Activated T-cell treated with anti-CD3 and anti-CD28 coated beads, Interleukin-2, amount 50 U/mL, for 48 hours (primary cell): ENCODE measurements around the gene GAB2.
"Not testable (repeated sequence)": the region's sequence is repeated elsewhere in the genome, so short reads cannot be mapped to it uniquely, and the experiment has no call there.

Source experiments
- DNase-seq, 2 experiments: peaks; one replicate each; pipeline ENCODE4 v3.0.0-alpha.2; 2020

The GAB2 gene

GRCh38 chr11:78241475-78241874 is 176.1 kb downstream of the GAB2 start:
- no peak for DNase-seq

GRCh38 chr11:78239781-78240180 is 177.8 kb downstream of the GAB2 start:
- no peak for DNase-seq

DNA sequence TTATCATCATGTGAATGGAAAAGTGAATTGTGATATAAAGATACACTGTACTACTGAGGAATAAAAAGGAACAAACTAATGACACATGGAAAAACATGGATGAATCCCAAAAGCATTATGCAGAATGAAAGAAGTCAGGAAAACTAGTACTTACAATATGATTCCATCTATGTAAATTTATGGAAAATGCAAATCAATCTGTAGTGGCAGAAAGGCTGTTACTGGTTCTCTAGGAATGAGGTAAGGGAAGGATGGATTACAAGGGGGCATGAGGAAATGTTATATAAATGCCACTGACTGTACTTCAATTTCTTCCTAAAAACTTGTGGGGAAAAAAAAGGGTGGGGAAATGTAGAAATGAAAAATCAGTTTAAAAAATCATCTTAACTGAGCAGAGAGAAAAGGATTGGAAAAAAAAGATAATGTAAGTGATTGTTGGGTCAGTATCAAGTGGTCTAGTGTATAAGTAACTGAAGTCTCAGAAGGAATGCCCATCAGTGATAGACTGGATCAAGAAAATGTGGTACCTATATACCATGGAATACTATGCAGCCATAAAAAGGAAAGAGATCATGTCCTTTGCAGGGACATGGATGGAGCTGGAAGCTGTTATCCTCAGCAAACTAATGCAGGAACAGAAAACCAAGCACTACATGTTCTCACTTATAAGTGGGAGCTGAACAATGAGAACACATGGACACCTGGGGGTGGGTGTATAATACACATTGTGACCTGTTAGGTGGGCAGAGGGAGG is 180.2 kb downstream of the GAB2 start:
- DNase-seq, result no peak

GRCh38 chr11:78234006-78234405 is 183.6 kb downstream of the GAB2 start:
- no peak for DNase-seq

GRCh38 chr11:78233046-78233445 is 184.6 kb downstream of the GAB2 start:
- DNase-seq, result not testable (repeated sequence)

DNA sequence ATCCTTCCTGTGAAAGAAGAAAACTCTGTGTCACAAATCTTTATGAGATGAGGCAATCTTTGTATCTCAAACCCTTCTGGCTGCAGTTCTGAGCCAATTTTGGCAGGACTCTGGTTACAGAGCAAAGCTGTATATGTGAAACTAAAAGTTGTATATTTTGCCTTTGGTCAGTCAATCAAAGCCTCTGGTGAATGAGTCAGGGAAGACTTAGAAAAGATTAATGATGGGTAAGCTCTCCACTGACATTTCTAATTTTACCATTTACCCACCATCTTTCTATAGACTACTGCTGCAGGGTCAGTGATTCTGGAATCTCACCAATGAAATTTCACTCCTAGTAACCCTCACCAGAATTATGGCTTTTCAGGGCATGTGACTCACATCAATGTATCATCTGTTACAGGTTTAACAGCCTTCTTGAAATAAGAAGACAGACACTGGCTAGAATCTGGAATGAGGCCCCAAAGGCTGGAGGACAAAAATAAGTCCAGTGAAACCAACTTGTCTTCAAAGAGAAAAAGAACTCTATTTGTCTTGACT is 185.6 kb downstream of the GAB2 start:
- no peak for DNase-seq

- no peak for DNase-seq
Measured at GRCh38 chr11:78230161-78230877, 187.3 kb downstream of the GAB2 start.

DNA sequence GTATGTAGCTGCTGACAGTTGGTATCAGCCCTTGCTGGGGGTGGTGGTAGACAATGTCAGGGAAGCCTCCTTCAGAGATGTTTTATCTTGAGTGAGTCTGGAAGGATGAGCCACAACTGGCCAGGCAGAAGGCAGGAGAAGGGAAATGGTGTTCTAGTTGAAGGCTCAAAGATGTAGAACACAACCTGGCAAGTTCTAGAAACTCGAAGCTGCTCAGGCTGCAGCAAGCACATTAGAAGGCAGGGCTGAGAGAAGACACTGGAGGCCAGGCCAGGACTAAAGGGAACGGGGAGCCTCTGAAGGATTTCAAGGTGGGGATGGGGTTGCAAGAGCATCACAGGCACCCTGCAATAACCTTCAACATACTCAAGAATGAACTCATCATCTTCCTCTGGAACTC is 188.5 kb downstream of the GAB2 start:
- no peak for DNase-seq

DNA sequence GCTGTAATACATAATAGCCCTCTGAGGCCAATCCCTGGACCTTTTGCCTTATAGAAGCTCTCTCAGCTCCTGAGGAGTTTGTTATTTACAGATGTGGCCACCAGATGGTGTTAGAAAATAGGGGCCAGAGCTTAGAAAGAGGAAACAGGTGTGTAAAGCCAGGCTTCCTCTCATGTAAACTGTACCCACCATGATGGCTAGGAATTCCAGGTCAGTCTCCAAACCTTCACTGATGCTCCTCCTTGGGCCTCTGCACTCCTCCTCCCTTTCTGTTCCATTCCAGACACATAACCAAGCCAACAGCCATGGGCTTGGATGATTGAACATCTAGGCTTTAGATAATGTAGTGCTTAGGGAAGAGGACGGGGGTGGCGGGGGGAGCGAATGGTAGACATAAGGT is 189.2 kb downstream of the GAB2 start:
- no peak for DNase-seq

- no peak for DNase-seq
Measured at GRCh38 chr11:78227921-78228320, 189.7 kb downstream of the GAB2 start.

- DNase-seq, result no peak
Measured at GRCh38 chr11:78226684-78227680, 190.6 kb downstream of the GAB2 start.

DNA sequence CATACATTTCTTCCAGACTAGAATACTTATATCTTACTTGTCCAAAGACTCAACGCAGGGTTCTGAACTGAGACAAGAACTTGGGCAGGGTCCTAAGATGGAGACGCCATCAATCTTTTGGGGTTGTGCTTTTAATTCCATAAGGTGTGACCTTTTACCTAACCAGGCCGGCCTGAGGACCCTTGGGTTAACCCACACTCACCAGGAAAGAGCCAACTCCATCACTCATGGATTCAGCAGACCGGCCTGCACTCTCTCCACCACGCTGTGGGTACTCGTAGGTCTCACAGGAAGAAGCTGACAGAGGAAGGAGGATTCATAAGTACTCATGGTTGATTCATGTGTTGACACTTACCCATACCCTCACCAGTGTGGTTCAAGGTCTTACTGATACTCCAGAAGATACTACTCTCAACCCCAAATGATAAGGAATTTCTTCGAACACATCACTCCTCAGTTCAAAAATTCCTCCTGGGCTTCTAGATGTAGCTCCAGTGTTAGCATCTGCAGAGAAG is 192.7 kb downstream of the GAB2 start:
- DNase-seq, result no peak

DNA sequence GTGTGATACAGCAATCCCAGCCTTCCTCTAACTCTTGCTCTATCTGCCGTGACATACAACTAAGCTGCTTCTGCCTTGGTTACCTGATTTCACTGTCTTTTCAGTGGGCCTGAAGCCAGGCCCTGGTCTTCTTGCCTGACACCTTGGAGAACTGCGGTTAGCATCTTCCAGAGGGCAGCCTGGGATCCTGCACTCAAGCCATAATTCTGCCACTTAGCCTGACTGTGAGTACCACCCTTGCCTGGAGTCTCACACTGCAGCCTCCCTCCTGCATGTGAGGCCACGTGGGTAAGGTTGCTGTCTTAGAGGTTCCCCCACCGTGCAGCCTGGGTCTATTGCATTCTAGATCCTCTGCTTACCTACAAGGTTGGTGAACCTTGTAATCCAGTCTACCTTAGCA is 193.1 kb downstream of the GAB2 start:
- no peak for DNase-seq

DNA sequence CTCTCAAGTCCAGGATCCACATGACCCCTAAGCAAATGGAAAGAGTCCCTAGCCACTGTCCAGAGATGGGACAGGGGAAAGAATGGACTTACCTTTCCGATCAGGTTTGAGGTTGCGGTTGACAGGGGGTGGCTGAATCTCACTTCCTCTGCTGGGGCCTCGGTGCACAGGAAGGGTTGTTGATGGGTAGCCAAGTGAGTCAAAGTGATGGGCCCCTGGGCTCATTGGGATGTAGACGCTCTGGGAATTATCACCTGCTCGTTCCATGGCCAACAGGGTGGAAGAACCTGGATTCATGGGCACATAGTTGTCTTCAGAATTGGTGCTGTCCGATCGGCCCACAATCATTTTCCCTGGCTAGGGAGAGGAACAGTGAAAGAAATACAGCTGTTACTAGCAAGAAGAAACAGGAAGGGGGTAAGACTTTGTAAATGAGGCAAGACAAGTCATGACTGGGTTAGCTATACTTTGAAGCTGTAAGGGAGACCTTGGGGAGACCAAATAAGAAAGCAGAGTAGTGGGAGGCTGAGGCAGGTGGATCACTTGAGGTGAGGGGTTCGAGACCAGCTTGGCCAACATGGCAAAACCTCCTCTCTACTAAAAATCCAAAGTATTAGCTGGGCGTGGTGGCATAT is 194.2 kb downstream of the GAB2 start:
- DNase-seq, result peak in 1 of 2 experiments; percentile 4

- peak in 1 of 2 experiments; percentile 7 for DNase-seq
Measured at GRCh38 chr11:78222726-78223125, 194.9 kb downstream of the GAB2 start.

DNA sequence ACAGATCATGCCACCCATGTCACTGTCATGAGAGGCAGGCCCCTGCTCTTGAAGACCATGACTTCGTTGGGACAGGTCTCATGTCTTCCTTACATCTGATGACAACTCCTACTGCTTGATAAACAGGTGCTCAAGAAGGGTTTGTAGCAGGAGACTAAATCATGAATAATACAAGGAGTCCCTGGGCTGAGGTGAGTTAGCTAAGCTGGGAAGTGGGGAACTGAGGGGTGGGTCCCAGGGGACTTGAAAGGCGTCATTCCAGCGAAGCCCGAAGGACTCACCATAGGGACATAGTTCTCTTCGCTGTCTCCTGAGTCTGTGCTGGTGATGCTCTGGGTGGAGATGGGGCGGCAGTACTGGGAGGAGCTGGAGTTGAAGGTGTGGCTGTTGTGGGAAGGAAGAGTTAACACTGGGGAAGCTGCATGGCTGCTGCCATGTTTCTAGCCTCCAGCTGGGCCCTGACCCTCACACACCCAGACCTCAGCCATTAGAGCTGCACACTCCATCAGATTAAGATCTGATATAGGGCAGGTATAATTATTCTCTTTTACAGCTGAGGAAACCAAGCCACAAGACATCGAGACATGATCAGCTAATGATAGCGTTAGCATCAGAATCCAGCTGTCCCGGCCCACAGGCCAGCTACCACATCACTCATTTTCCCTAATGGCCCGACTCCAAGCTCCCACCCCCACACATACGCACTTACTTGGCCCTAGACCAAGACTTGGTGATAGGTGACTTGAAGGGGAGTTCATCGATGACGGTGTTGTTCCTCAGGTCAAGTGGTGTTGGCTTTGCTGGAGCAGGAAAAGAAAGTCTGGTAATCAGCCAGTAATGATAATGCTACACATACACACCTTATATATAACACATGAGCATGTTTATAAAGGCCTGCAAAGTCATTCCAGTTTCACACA is 196.0 kb downstream of the GAB2 start:
- DNase-seq, result peak in 1 of 2 experiments; percentile 6

DNA sequence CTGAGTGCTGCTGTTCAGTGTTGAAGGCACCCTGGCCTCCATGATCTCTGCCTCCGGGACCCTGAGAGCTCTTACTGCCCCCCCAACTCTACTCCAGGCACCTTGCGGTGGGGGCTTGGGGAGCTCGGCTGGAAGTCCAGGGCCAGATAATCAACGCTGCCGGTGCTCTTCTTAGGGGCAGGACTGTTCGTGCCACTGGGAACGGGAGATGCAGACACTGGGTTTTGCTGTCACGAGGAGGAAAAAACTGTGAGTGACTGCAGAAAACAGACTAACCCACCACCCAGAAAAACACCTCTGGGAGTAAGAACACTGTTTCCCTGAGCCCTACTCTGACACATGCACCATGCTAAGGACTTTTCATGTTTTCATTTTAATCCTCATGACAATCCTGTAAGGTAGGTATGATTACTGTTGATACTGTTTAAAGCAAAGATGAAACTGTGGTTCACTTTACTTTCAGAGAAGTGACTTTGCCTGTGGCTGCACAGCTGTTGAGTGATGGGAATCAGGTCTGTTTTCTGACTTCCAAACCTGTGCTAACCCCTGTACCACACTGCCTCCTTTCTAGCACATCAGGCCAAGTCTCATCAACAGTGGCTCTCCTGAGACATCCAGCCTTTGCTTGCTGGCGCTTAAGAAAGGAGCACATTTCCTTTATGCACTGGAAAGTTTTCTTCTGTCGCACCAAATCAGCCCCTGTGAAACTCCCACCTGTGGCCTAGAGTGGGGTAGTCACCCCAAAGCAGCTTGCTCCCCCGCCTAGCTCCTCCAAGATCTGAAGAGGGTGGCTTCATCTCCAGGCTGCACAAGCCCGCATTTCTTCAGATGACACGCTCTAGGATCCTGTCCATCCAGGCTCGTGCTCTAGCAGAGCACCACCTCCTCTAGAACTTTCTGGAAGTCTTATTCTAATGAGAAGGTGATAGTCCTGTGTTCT is 197.1 kb downstream of the GAB2 start:
- peak; percentile 18 to 24 for DNase-seq

DNA sequence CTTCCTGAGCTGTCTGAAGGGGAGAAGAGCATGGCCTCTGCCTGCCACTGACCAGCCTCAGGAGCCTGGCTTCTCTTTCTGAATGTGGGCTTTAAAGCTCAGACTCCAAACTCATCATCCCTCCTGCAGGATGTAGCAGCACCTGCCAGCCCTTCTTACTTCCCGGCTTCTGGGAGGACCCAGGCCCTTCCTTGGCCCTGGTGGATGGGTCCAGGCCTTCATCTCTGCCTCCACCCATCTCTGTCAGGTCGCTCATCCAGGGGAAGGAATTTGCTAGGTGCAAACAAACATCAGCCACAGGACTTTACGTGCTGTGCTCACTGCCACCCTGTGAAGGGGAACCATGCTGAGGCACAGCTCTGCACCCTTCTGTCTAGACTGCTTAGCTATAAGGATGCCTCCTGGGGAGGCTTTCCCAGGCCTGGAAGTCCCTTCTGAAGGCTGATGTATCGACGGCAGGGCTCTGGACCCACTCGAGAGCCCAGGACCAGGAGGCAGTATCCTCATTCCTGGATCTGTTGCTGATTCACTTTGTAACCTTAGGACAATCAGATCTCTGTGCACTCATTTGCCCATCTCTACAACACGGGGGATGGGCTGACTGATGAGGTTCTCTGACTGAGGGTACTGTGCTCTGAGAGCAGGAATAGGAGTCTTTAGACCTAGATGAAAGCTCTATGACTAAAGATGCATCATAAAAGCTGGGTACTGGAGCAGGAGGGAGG is 198.0 kb downstream of the GAB2 start:
- DNase-seq, result peak; percentile 16 to 17
